NCI-H1092 (cell line): ENCODE data around the gene CRB2.
"Not testable (repeated sequence)": the region's sequence is repeated elsewhere in the genome, so short reads cannot be mapped to it uniquely, and the experiment has no call there.

Source experiments
- DNase-seq: peaks from one replicate; lab custom pipeline; 2025; lab: John Stamatoyannopoulos, UW

Gene CRB2

DNA sequence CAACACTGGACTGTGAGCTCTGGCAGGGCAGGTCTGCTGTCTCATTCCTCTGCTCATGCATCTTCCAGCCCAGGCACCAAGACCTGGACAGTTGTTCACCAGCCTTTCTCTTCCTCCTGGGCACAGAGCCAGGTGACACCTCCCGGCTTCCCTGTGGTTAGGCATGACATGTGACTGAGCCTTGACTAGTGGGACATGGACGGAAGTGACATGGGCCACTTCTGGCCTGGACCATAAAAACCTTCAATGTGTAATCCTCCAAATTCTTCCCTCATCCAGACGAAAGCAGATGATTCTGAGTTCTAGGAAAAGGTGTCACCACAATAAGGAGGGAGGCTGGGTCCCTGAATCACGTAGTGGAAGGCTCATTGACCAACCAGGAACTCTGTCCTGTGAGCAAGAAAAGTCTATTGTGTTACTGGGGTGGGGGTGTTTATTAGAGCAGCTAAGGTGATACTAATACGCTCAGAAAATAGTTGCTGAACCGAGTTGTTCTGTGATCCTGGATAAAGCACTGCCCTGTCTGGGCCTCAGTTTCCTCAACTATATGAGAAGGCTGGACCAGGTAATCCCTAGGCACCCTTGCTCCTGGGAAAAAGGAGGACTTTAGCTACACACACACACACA is 26.6 kb upstream of the CRB2 start:
- DNase-seq, result no peak

DNA sequence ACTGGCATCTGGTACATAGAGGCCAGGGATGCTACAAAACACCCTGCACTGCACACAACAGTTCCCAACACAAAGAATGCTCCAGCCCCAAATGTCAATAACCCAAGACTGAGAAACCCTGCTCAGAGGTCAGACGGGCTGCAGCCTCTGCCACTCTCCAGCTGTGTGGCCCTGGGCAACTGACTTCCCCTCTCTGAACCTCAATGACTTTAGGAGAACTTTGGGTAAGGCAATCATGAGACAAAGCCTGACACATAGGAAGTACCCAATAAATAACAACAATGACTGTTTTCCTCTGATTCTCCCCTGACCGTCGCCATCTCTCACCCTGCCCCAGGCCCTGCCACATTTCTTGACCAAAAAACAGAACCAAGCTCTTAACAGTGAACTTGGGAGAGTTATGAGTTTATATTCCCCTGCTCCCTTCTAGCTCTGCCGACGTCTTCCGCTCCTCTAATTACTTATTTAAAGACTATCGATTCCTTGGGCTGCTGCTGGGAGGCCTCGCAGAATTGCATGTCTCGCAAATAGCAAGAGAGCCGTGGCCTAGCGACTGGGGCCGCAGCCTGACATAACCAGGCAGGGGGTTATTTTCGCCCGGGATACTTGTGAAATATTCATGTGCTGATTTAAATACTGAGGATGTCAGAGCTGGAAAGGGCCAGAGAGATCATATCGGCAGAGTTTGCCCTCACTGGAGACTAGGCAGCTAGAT is 24.5 kb upstream of the CRB2 start:
- DNase-seq, result no peak

DNA sequence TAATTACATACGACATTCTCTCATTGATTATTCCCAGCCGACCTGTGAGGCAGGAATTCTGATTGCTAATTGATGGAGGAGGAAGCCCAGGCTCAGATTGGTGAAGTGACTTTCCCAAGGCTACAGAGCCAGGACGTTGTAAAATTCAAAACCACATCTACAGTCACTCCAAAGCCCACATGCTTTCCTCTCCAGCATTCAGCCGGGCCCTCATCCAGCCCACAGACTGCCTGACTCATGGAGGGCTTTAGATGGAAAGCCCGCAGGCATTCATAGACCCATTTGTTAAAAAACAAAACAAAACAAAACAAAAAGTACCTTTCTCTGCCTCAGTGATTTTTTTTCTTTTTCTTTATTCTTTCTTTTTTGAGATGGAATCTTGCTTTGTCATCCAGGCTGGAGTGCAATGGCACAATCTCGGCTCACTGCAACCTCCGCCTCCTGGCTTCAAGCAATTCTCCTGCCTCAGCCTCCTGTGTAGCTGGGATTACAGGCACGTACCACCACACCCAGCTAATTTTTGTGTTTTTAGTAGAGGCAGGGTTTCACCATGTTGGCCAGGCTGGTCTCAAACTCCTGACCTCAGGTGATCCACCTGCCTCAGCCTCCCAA is 22.8 kb upstream of the CRB2 start:
- not testable (repeated sequence) for DNase-seq

DNA sequence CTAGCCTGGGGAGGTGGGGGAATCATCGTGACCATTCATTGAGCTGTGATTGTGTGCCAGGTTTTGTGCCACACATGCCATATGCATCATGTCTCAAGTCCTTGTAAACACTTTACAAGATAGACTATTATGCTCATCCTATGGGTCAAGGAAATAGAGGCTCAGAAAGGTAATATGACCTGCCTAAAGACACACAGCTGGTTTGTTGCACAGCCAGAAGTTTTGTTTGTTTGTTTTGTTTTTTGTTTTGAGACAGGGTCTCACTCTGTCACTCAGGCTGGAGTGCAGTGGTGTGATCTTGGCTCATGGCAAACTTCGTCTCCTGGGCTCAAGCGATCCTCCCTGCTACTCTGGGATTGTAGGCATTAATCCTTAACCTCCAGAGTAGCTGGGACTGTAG is 21.4 kb upstream of the CRB2 start:
- DNase-seq, result no peak

DNA sequence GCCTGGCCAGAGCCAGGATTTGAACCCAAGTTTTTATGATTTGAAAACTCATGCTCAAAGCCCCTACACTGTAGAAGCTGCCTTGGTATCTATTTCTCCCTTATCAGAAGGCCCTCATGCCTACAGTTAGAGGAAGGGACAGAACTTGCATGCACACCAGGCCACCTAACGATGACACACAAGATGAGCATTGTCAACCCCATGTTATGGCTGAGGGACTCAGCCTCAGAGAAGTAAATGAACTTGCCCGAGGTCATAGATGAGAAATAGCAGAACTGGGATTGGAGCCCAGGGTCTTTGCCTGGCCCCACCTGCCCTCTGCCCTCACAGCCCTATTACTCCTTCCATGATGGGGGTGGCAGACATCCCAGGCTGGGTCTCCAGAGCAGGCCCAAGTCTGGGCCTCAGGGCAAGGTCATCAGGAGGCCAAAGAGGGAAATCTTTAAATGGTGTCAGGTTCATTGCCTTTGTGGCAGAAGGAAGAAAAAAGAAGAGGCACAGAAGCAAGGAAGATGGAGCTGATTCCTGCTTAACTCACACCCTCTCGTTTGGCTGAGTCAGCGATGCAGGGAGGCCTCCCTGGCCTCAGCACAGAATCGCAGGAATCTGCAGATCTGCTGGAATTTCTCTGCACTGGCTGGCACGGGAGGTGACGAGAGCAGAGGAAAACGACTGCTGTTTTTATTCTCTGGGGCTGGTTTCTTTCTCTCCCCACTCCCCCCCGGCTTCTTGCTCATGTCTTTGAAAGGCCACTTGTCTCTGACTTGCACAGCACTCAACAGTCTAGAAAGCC is 20.6 kb upstream of the CRB2 start:
- DNase-seq, result no peak

DNA sequence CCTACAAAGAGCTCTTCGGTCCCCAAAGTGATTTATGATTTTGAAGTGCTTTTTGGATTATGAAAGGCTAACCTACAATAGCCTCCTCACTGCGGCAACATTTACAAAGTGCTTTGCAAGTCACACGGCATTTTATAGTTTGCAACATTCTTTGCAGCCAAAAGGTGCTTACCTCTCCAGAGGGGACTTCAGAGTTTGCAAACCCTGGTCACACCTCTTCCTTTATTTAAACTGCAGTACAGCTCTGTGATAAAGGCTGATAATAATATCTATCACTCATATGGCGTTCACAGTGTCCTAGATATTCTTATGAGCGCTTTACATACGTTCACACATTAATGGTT is 20.0 kb upstream of the CRB2 start:
- DNase-seq, result no peak

GRCh38 chr9:123336449-123336848 is 19.5 kb upstream of the CRB2 start:
- no peak for DNase-seq

DNA sequence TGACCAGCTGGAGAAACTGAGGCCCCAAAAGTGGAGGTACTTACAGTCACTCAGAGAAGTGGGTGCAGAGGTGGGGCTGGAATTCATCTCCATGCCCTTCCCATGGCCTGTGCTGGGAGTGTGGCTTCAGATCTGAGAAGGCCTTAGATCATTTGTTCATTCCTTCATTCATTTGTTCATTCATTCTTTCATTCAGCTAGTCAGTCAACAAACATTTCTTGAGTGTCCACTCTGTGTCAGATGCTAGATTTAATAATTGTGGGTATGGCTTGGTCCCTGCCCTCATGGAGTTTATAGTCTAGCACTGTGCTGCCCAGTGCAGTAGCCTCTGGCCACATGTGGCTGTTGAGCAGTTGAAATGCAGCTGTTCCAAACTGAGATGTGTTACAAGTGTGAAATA is 19.0 kb upstream of the CRB2 start:
- no peak for DNase-seq

DNA sequence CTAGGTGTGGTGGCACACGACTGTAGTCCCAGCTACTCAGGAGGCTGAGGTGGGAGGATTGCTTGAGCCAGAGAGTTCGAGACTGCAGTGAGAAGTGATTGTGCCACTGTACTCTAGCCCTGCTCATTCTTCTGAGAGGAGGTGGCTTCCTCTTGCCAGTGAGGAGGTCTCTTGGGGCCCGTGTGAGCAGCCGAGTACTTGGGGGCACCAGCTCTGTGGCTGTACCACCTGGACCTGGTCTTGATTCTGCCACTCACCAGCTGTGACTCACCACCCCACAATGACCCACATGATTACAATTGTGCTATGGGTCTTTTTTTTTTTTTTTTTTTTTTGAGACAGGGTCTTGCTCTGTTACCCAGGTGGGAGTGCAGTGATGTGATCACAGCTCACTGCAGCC is 18.0 kb upstream of the CRB2 start:
- DNase-seq, result no peak

GRCh38 chr9:123338710-123339665 is 17.0 kb upstream of the CRB2 start:
- no peak for DNase-seq

- DNase-seq, result no peak
Measured at GRCh38 chr9:123339666-123340510, 16.1 kb upstream of the CRB2 start.

DNA sequence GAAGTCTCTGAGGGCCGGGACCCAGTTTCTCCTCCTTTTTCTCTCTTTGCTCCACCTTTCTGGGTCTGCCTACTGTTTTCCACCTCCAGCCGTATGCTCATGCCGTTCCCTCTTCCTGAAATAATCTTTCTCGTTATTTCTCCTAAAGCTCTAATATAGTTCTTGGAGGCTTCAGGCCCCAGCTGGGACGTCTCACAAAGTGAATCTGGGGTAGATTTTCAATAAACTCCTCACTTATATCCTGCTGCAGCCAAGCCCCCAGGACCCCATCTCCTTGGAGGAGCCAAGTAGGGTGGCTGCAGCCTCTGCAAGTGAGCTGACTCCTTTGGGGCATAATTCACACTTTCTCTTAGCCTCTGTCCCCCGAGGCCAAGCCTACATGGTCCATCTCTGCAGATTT is 14.2 kb upstream of the CRB2 start:
- no peak for DNase-seq

- DNase-seq, result no peak
Measured at GRCh38 chr9:123342247-123342646, 13.8 kb upstream of the CRB2 start.

GRCh38 chr9:123343443-123344191 is 12.4 kb upstream of the CRB2 start:
- no peak for DNase-seq

DNA sequence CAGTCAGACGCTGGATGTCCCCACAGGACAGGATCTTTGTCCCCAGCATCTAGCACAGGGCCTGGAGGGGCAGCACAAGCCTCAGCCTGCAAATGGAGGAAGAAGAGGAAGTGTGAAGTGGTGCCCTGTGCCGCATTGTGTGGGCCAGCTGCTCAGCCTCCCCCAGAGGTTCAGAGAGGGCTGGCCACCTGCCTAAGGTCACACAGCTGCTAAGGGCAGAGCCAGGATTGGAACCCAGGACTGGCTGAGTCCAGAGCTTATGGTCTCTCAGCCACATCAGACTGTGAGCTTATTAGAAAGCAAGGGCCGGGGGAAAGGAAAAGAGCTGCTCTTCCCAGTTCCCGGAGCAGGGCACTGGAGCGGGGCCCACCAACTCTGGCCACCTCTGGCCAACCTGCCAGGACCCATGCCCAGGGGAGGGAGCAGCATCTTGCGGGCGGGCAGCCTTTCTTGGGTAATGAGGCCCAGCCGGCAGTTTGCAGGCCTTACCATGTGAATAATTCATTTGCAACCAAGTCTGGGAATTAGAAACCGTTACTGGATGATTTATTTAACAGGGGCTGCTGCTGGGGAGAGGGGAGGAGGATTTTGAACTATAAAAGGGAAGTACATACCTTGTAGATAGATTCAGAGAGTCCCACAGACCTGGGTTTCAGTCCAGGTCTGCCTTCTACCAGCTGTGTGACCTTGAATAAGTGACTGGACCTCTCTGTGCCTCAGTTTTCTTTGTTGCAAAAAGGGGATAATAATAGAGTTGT is 11.6 kb upstream of the CRB2 start:
- DNase-seq, result no peak

- DNase-seq, result no peak
Measured at GRCh38 chr9:123345567-123345955, 10.4 kb upstream of the CRB2 start.

DNA sequence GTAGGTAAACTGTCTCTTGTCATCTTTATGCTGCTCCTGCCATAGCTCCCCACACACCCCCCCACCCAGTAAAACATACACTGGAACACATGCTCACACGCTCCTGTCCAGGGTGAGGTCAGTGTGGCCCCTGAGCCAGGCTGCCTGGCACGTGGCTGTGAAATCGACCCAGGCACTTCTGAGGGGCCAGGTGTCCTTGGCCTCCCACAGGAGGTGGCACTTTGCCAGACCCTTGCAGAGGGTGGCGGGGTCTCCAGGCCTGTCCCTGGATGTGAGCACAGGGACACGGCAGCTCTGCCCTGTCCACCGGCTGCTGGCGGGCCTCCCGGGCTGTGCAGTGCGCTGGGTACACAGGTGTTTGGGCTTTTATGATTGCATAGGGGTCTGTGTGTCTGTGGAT is 10.0 kb upstream of the CRB2 start:
- no peak for DNase-seq

DNA sequence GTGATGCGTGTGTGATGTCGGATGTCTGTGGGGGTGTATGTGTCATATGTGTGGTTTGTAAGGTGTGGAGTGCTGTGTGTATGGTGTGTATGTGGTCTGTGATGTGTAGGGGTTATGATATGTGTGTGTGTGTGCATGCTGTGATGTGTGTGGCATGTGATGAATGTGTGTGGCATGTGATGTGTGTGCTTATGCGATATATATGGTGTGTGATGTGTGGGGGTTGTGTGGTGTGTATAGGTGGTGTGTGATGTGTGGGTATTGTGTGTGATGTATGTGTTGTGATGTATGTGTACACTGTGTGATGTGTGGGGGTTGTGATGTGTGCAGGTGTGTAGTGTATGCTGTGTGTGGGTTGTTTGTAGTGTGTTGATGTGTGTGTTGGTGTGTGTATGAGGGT is 9.2 kb upstream of the CRB2 start:
- DNase-seq, result no peak

DNA sequence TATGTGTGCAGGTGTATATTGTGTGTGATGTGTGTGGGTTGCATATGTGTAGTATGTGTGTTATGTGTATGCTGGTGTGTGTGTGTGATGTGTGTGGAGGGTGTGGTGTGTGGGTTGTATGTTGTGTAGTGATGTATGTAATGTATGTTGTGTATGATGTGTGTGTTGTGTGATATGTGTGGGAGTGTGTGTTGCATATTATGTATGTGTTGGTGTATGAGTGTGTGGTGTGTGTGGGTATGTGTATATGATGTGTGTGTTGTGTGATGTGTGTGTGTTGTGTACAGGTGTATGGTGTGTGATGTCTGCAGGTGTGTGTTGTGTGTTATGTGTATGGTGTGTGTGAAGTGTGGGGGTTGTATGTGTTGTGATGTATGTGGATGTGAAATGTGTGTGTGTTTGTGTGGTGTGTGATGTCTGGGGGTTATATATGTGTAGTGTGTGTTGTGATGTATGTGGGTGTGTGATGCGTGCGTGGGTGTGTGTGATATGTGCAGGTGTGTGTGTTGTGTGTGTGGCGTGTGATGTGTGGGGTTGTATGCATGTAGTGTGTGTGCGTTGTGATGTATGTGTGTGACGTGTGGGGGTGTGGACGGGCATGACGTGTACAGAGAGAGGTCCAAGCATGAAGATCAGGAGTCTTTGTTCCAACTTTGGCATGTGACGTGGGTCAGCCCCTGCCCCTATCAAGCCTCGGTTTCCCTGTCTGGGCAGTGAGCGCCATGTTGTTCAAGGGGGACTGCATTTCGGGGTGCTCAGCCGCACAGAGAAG is 8.5 kb upstream of the CRB2 start:
- no peak for DNase-seq
